OCI-LY1 (cell line): ENCODE data around the gene ZNF329.

Experiments used
- H2AFZ ChIP-seq: fragments of 200-600 bp; sonication (generic), shearing (Covaris generic); 2 replicates; pipeline ENCODE4 v1.6.0; 2014; ENCODE audit warnings: antibody characterized with exemption, mild to moderate bottlenecking, low read length
- H3F3A ChIP-seq: fragments of 200-600 bp; sonication (generic), shearing (Covaris generic); 2 replicates; pipeline ENCODE4 v1.6.0; 2014; ENCODE audit warnings: mild to moderate bottlenecking, antibody characterized with exemption, low read length, moderate library complexity; ENCODE audit not compliant: insufficient read depth
- H3K27ac ChIP-seq: fragments of 200-600 bp; sonication (generic); 2 replicates; pipeline ENCODE4 v1.5.1; 2014; ENCODE audit warnings: low read length, mixed run types, mild to moderate bottlenecking, low read depth; ENCODE audit not compliant: poor library complexity, severe bottlenecking
- H3K27me3 ChIP-seq: fragments of 200-600 bp; sonication (generic); 2 replicates; pipeline ENCODE4 v1.6.0; 2014; ENCODE audit warnings: antibody characterized with exemption, mild to moderate bottlenecking, low read length, moderate library complexity; ENCODE audit not compliant: insufficient read depth
- H3K36me3 ChIP-seq: fragments of 200-600 bp; sonication (generic); 2 replicates; pipeline ENCODE4 v1.6.1; 2014; ENCODE audit warnings: mild to moderate bottlenecking, antibody characterized with exemption, low read length, moderate library complexity, mixed read lengths; ENCODE audit not compliant: insufficient read depth
- H3K4me1 ChIP-seq: fragments of 200-600 bp; sonication (generic); 2 replicates; pipeline ENCODE4 v1.5.1; 2014; ENCODE audit warnings: mild to moderate bottlenecking, low read length, moderate library complexity; ENCODE audit not compliant: insufficient read depth, severe bottlenecking
- H3K4me2 ChIP-seq: fragments of 200-600 bp; sonication (generic), shearing (Covaris generic); 2 replicates; pipeline ENCODE4 v1.6.1; 2014; ENCODE audit warnings: low read length
- H3K4me3 ChIP-seq: fragments of 200-600 bp; sonication (generic); 2 replicates; pipeline ENCODE4 v1.5.1; 2014; ENCODE audit warnings: low read length, low read depth, mild to moderate bottlenecking, mixed read lengths; ENCODE audit not compliant: poor library complexity, severe bottlenecking
- H3K79me2 ChIP-seq: fragments of 200-600 bp; shearing (Covaris generic); 2 replicates; pipeline ENCODE4 v1.6.1; 2016; ENCODE audit warnings: mixed run types, low read length, mixed read lengths; ENCODE audit not compliant: insufficient read depth
- H3K9ac ChIP-seq: fragments of 200-600 bp; sonication (generic), shearing (Covaris generic); 2 replicates; pipeline ENCODE4 v1.6.1; 2014; ENCODE audit warnings: mild to moderate bottlenecking, low read length, mixed read lengths
- H3K9me2 ChIP-seq: fragments of 200-600 bp; sonication (generic), shearing (Covaris generic); 2 replicates; pipeline ENCODE4 v1.6.1; 2014; ENCODE audit warnings: low read depth, mild to moderate bottlenecking, low read length, mixed read lengths
- H3K9me3 ChIP-seq: fragments of 200-600 bp; shearing (Covaris generic); 2 replicates; pipeline ENCODE4 v1.6.1; 2014; ENCODE audit warnings: low read length, mixed read lengths
- H4K20me1 ChIP-seq: fragments of 200-600 bp; sonication (generic), shearing (Covaris generic); 2 replicates; pipeline ENCODE4 v1.6.0; 2016; ENCODE audit warnings: mild to moderate bottlenecking, low read length; ENCODE audit not compliant: insufficient read depth
- CTCF ChIP-seq: fragments of 200-600 bp; sonication (generic), shearing (Covaris generic); IDR thresholded peaks from 2 replicates; pipeline ENCODE4 v1.5.1; 2017; ENCODE audit warnings: mild to moderate bottlenecking, antibody characterized with exemption, low read length, moderate library complexity, mixed read lengths
- EZH2 ChIP-seq: fragments of 200-600 bp; sonication (generic), shearing (Covaris generic); IDR thresholded peaks from 2 replicates; pipeline ENCODE4 v1.8.0; 2017; ENCODE audit warnings: borderline replicate concordance, mixed run types, mild to moderate bottlenecking, antibody characterized with exemption, low read length, moderate library complexity, mixed read lengths

ZNF329 gene

GRCh38 chr19:58088521-58089052 lies 62.0 kb downstream of the ZNF329 start:
- Histone ChIP-seq H3K27me3 (no peaks in the 10 kb centered on the region), H3K79me2 (no peaks in the 10 kb centered on the region), H3K9ac (no peak overlapping the region), H4K20me1 (no peaks in the 10 kb centered on the region), H3K36me3 (peaks cover 77% of the 10 kb centered on the region), H3K4me2 (no peak overlapping the region), H3K9me2 (no peaks in the 10 kb centered on the region), H3F3A (no peaks in the 10 kb centered on the region), H3K9me3 (peaks cover 14% of the 10 kb centered on the region; the same call in 1 of the 2 replicates), H3K27ac (no peak overlapping the region), H3K4me3 (no peak overlapping the region), H3K4me1 (no peaks in the 10 kb centered on the region), H2AFZ (no peak overlapping the region)
- no peak for TF ChIP-seq EZH2
- TF ChIP-seq CTCF, result no peak

- no peak overlapping the region for H3K9ac ChIP-seq
- H3K9me3 ChIP-seq, result peaks cover 10% of the 10 kb centered on the region; the same call in 1 of the 2 replicates
- H3K4me2 ChIP-seq, result no peak overlapping the region
- H3K36me3 ChIP-seq, result peaks cover 68% of the 10 kb centered on the region
- H2AFZ ChIP-seq, result no peak overlapping the region
- no peaks in the 10 kb centered on the region for H3K4me1 ChIP-seq
- TF ChIP-seq EZH2 (no peak), CTCF (no peak)
- no peaks in the 10 kb centered on the region for H3K9me2 ChIP-seq
- H3K27me3 ChIP-seq, result no peaks in the 10 kb centered on the region
- no peaks in the 10 kb centered on the region for H3F3A ChIP-seq
- no peak overlapping the region for H3K27ac ChIP-seq
- H3K79me2 ChIP-seq, result no peaks in the 10 kb centered on the region
- no peak overlapping the region for H3K4me3 ChIP-seq
- H4K20me1 ChIP-seq, result no peaks in the 10 kb centered on the region
Observed at GRCh38 chr19:58086825-58087710, 63.5 kb downstream of the ZNF329 start.

- Histone ChIP-seq H3K4me2 (no peak overlapping the region), H3K4me3 (no peak overlapping the region), H3K36me3 (peaks cover 59% of the 10 kb centered on the region), H3K79me2 (no peaks in the 10 kb centered on the region), H3K4me1 (no peaks in the 10 kb centered on the region), H3F3A (no peaks in the 10 kb centered on the region), H3K9me2 (no peaks in the 10 kb centered on the region), H2AFZ (no peak overlapping the region), H3K27me3 (no peaks in the 10 kb centered on the region), H3K9ac (no peak overlapping the region), H3K9me3 (peaks cover 10% of the 10 kb centered on the region; the same call in 1 of the 2 replicates), H4K20me1 (no peaks in the 10 kb centered on the region), H3K27ac (no peak overlapping the region)
- TF ChIP-seq CTCF, result no peak
- TF ChIP-seq EZH2, result no peak
Observed at GRCh38 chr19:58085348-58085875, 65.2 kb downstream of the ZNF329 start.
